AG04450 (cell line): ENCODE results near the gene LCN6. TPM values are rescaled to one million over a fixed set of nuclear protein-coding genes. Genes with fewer than 3 reads are reported as not detected.

Source experiments
- CTCF ChIA-PET: fragments of 300-600, 350-600 bp; formaldehyde crosslinking; extraction: SDS; loops from one replicate; lab custom pipeline; 2022; ENCODE audit warnings: antibody characterized with exemption, inconsistent platforms; lab: Charles Lee
- POLR2A ChIA-PET: fragments of 350-600 bp; formaldehyde crosslinking; extraction: SDS; loops from one replicate; lab custom pipeline; 2021; ENCODE audit warnings: antibody characterized with exemption, inconsistent platforms; lab: Yijun Ruan, JAX
- DNase-seq: peaks from one replicate; pipeline ENCODE4 v3.0.0-alpha.2; 2011; ENCODE audit warnings: low read depth, low spot score
- H3K27ac ChIP-seq: one replicate; pipeline ENCODE4 v1.5.1; 2012; ENCODE audit warnings: low read depth, low read length, control low read depth
- H3K27me3 ChIP-seq: one replicate; pipeline ENCODE4 v1.6.0; 2012; ENCODE audit warnings: low read length; ENCODE audit not compliant: control insufficient read depth, insufficient read depth
- H3K4me3 ChIP-seq: 2 replicates; pipeline ENCODE4 v1.5.1; 2011; ENCODE audit warnings: mild to moderate bottlenecking, low read depth, low read length, control low read depth
- H3K9me3 ChIP-seq: 2 replicates; pipeline ENCODE4 v1.5.1; 2012; ENCODE audit warnings: low read length; ENCODE audit not compliant: control insufficient read depth, insufficient read depth
- CTCF ChIP-seq: IDR thresholded peaks from 2 replicates; pipeline ENCODE4 v1.5.1; 2011; ENCODE audit warnings: low read depth, low read length, control low read depth, inconsistent platforms
- polyA plus RNA-seq: library from polyadenylated mRNA; depleted of rRNA; stranded (reverse); fragments of >200 nt; gene quantifications from 2 replicates; pipeline ENCODE4 v1.2.3, GENCODE V29; 2011

The LCN6 gene
- polyA plus RNA-seq, 1 experiment, result not detected

DNA sequence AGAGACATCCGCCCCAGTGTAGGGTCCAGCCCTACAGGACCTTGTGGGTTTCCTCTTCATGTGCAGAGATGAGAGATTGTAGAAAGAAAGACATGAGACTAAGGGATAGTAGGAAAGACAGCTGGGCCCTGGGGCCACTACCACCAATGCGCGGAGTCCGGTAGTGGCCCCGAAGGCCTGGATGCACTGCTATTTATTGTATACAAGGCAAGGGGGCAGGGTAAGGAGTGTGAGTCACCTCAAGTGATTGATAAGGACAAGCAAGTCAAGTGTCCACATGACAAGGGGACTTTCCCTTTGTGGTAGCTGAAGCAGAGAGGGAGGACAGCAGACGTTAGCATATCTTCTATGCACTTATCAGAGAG is 36.7 kb upstream of the LCN6 start:
- Histone ChIP-seq H3K4me3 (no peak overlapping the region), H3K9me3 (no peaks in the 10 kb centered on the region), H3K27ac (no peak overlapping the region), H3K27me3 (peaks cover 12% of the 10 kb centered on the region)
- no peak for TF ChIP-seq CTCF
- ChIA-PET CTCF (interaction anchor here (1.6 kb wide), 1 partner anchor 57 kb away, joined by 3 read pairs; no protein-coding TSS in a partner anchor), POLR2A (no interaction called here)
- DNase-seq, result no peak

- peaks cover 13% of the 10 kb centered on the region for H3K27me3 ChIP-seq
- H3K27ac ChIP-seq, result no peak overlapping the region
- DNase-seq, result no peak
- ChIA-PET POLR2A (no interaction called here), CTCF (interaction anchor here (0.6 kb wide), 1 partner anchor 15 kb away, joined by 3 read pairs; no protein-coding TSS in a partner anchor)
- TF ChIP-seq CTCF, result peak; percentile 34
- H3K4me3 ChIP-seq, result no peak overlapping the region
- H3K9me3 ChIP-seq, result no peaks in the 10 kb centered on the region
Measured at GRCh38 chr9:136784249-136784996, 36.1 kb upstream of the LCN6 start.

- no peak for TF ChIP-seq CTCF
- peaks cover 31% of the 10 kb centered on the region for H3K27me3 ChIP-seq
- H3K27ac ChIP-seq, result no peak overlapping the region
- ChIA-PET CTCF (no interaction called here), POLR2A (no interaction called here)
- no peak overlapping the region for H3K4me3 ChIP-seq
- DNase-seq, result no peak
- no peaks in the 10 kb centered on the region for H3K9me3 ChIP-seq
Measured at GRCh38 chr9:136782452-136782851, 34.1 kb upstream of the LCN6 start.

GRCh38 chr9:136779808-136780207 is 31.5 kb upstream of the LCN6 start:
- H3K4me3 ChIP-seq, result no peak overlapping the region
- ChIA-PET CTCF (interaction anchor here (1.1 kb wide), 1 partner anchor 19 kb away, joined by 3 read pairs; no protein-coding TSS in a partner anchor), POLR2A (no interaction called here)
- no peak for DNase-seq
- H3K27me3 ChIP-seq, result peaks cover 35% of the 10 kb centered on the region
- no peaks in the 10 kb centered on the region for H3K9me3 ChIP-seq
- peak; percentile 28; the same call in 1 of the 2 replicates for TF ChIP-seq CTCF
- H3K27ac ChIP-seq, result no peak overlapping the region

DNA sequence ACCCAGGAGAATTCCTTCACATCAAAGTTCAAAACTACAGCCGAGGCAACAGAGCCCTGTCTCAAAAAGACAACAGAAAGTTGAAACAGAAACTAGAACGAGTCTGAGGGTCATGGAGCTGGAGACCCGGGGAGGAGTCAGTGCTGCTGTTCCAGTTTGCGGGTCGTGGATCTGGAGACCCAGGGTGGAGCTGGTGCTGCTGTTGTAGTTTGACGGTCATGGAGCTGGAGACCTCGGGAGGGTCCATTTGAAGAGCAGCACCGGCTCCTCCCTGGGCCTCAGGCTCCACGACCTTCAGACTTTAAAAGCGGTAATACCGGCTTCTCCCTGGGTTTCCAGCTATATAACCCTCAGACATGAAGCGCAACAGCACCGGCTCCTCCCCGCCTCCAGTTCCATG is 29.0 kb upstream of the LCN6 start:
- TF ChIP-seq CTCF, result no peak
- no peak overlapping the region for H3K27ac ChIP-seq
- H3K9me3 ChIP-seq, result peaks cover 9% of the 10 kb centered on the region
- ChIA-PET CTCF (interaction anchor here (0.7 to 3.1 kb wide), 6 partner anchors 8 to 258 kb away, joined by 3 to 17 read pairs (median 6); no protein-coding TSS in a partner anchor), POLR2A (interaction anchor here (1.2 kb wide), 1 partner anchor 49 kb away, joined by 5 read pairs; no protein-coding TSS in a partner anchor)
- peaks cover 35% of the 10 kb centered on the region for H3K27me3 ChIP-seq
- no peak overlapping the region for H3K4me3 ChIP-seq
- DNase-seq, result no peak
